ENCODE measurements around the gene HPSE2.

DNA sequence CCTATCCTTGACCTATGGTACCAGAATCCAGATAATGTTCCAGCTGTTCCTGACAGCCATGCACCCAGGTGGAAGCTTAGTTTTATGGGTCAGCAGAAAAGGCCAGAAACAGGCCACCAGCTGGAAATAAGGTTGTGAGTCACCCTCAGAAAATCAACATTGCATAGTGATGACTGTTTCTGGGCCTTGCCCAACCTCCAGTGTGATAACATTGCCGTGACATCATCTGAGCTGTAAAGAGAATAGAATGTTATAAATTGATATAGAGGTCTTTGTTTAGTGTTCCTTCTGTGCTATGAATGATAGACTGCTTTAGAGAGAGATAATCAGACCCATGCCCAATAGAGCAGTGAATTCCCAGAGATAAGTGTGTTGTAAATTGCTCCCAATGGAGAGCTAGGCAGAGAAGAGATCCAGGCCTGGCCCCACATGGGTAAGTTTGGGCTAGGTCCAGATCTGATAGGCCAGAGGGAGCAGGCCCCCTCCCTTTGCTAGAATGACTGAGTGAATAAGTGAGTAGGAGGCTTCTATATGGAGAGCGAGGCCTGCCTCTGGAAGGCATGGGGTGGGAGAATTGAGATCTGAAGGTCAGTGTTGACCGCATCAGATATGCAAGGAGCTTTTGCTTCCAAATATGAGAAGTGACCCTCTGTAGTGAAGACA, 774.7 kb downstream of the HPSE2 start:
- no peak for TF ChIP-seq POLR2AphosphoS5 (IDR thresholded peaks at IDR 0.05; ENCODE audit: low read depth, low read length)
- TF ChIP-seq TAF1 (IDR thresholded peaks at IDR 0.05; ENCODE audit: borderline replicate concordance, low read depth, low read length): no peak
- no peak for TF ChIP-seq POLR2A (IDR thresholded peaks at IDR 0.05; ENCODE audit: low read depth, low read length)
